ENCODE results near the gene TOGARAM2.
"Not testable (repeated sequence)": the region's sequence is repeated elsewhere in the genome, so short reads cannot be mapped to it uniquely, and the experiment has no call there.

Gene TOGARAM2

GRCh38 chr2:28975671-28976070 lies 5.4 kb upstream of the TOGARAM2 start:
- ATAC-seq, result no peak
- TF ChIP-seq CREB5 (CRISPR knock-in tag; IDR thresholded peaks at IDR 0.05; ENCODE audit: low read depth) (no peak), OSR1 (CRISPR knock-in tag; IDR thresholded peaks at IDR 0.05) (no peak), ZFP3 (CRISPR knock-in tag; IDR thresholded peaks at IDR 0.05) (no peak), ZNF70 (CRISPR knock-in tag; IDR thresholded peaks at IDR 0.05) (no peak)

DNA sequence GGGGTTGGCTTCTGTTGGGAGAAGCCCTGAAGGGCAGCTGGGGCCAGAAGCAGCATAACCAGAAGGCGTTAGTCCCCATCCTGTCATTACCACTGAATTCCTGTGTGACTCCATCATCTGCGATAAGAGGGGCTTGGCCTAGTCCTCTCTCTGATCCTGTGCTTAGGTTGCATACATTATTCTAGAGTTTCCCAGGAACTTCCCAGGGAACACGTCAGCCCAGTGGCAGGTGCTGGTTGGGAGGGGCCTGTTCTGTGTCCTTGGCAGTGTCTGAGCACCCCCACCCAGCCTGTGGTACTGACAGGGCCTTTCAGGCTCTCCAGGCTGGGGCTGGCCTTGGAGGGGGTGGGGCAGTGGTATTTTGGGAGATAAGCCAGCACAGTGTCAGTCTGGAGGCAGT lies 4.5 kb upstream of the TOGARAM2 start:
- TF ChIP-seq POU6F1 (CRISPR knock-in tag; IDR thresholded peaks at IDR 0.05; ENCODE audit: borderline replicate concordance, low read depth), result no peak
- no peak for TF ChIP-seq ZNF565 (CRISPR knock-in tag; conservative IDR thresholded peaks at IDR 0.05; ENCODE audit: low read depth)
- no peak for TF ChIP-seq RARB (CRISPR knock-in tag; IDR thresholded peaks at IDR 0.05)
- TF ChIP-seq, protein P1, sequence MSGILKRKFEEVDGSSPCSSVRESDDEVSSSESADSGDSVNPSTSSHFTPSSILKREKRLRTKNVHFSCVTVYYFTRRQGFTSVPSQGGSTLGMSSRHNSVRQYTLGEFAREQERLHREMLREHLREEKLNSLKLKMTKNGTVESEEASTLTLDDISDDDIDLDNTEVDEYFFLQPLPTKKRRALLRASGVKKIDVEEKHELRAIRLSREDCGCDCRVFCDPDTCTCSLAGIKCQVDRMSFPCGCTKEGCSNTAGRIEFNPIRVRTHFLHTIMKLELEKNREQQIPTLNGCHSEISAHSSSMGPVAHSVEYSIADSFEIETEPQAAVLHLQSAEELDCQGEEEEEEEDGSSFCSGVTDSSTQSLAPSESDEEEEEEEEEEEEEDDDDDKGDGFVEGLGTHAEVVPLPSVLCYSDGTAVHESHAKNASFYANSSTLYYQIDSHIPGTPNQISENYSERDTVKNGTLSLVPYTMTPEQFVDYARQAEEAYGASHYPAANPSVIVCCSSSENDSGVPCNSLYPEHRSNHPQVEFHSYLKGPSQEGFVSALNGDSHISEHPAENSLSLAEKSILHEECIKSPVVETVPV (CRISPR knock-in tag; IDR thresholded peaks at IDR 0.05), result no peak
- TF ChIP-seq CREB5 (CRISPR knock-in tag; IDR thresholded peaks at IDR 0.05; ENCODE audit: low read depth), result no peak
- TF ChIP-seq OSR1 (CRISPR knock-in tag; IDR thresholded peaks at IDR 0.05), result no peak
- TF ChIP-seq TCF4 (CRISPR knock-in tag; IDR thresholded peaks at IDR 0.05; ENCODE audit: borderline replicate concordance), result no peak
- no peak for TF ChIP-seq BACH2 (CRISPR knock-in tag; IDR thresholded peaks at IDR 0.05; ENCODE audit: borderline replicate concordance)
- TF ChIP-seq, protein P2, sequence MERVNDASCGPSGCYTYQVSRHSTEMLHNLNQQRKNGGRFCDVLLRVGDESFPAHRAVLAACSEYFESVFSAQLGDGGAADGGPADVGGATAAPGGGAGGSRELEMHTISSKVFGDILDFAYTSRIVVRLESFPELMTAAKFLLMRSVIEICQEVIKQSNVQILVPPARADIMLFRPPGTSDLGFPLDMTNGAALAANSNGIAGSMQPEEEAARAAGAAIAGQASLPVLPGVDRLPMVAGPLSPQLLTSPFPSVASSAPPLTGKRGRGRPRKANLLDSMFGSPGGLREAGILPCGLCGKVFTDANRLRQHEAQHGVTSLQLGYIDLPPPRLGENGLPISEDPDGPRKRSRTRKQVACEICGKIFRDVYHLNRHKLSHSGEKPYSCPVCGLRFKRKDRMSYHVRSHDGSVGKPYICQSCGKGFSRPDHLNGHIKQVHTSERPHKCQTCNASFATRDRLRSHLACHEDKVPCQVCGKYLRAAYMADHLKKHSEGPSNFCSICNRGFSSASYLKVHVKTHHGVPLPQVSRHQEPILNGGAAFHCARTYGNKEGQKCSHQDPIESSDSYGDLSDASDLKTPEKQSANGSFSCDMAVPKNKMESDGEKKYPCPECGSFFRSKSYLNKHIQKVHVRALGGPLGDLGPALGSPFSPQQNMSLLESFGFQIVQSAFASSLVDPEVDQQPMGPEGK (CRISPR knock-in tag; IDR thresholded peaks at IDR 0.05; ENCODE audit: borderline replicate concordance), result no peak
- no peak for ATAC-seq

DNA sequence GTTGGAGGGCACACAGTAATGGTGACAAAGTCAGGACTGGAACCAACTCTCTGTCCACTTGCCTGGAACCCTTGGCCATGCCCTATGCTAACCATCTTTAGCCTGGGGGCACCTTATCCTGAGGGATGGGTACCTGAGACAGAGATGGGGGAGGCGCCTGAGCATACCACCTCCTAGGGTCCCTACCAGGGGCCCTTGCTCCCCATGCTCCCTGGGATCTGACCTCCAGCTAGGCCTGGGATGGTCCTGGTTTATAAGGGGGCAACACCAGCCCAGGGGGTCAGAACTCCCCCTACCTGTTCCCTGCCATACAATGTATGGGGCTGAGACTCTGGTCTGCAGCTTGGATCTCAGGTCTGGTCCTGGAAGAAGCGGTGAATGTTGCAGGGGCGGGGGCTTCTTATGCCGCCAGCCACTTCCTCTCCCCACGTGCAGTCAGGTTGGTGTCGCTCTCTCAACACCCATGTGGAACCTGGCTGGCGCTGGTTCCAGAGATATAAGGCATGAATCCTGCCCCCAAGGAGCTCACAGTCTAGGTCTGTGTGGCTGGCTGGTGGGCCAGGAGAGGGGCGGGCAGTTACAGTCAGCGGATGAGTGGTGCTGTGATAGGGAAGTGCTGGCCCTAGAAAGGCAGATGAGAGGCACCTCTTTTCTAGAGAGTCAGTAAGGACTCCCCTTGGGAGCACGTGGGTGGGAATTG lies 3.8 kb upstream of the TOGARAM2 start:
- no peak for TF ChIP-seq BACH2 (CRISPR knock-in tag; IDR thresholded peaks at IDR 0.05; ENCODE audit: borderline replicate concordance)
- TF ChIP-seq ZNF8 (CRISPR knock-in tag; IDR thresholded peaks at IDR 0.05), result no peak
- no peak for TF ChIP-seq PPARA (CRISPR knock-in tag; IDR thresholded peaks at IDR 0.05; ENCODE audit: borderline replicate concordance)
- TF ChIP-seq, protein P1 (CRISPR knock-in tag; IDR thresholded peaks at IDR 0.05), result no peak
- no peak for TF ChIP-seq TOX (CRISPR knock-in tag; IDR thresholded peaks at IDR 0.05; ENCODE audit: borderline replicate concordance)
- TF ChIP-seq, protein P3, sequence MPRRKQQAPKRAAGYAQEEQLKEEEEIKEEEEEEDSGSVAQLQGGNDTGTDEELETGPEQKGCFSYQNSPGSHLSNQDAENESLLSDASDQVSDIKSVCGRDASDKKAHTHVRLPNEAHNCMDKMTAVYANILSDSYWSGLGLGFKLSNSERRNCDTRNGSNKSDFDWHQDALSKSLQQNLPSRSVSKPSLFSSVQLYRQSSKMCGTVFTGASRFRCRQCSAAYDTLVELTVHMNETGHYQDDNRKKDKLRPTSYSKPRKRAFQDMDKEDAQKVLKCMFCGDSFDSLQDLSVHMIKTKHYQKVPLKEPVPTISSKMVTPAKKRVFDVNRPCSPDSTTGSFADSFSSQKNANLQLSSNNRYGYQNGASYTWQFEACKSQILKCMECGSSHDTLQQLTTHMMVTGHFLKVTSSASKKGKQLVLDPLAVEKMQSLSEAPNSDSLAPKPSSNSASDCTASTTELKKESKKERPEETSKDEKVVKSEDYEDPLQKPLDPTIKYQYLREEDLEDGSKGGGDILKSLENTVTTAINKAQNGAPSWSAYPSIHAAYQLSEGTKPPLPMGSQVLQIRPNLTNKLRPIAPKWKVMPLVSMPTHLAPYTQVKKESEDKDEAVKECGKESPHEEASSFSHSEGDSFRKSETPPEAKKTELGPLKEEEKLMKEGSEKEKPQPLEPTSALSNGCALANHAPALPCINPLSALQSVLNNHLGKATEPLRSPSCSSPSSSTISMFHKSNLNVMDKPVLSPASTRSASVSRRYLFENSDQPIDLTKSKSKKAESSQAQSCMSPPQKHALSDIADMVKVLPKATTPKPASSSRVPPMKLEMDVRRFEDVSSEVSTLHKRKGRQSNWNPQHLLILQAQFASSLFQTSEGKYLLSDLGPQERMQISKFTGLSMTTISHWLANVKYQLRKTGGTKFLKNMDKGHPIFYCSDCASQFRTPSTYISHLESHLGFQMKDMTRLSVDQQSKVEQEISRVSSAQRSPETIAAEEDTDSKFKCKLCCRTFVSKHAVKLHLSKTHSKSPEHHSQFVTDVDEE (CRISPR knock-in tag; IDR thresholded peaks at IDR 0.05), result no peak
- TF ChIP-seq SNAI2 (CRISPR knock-in tag; IDR thresholded peaks at IDR 0.05), result no peak
- TF ChIP-seq ISL1 (CRISPR knock-in tag; IDR thresholded peaks at IDR 0.05), result no peak
- TF ChIP-seq POU6F1 (CRISPR knock-in tag; IDR thresholded peaks at IDR 0.05; ENCODE audit: borderline replicate concordance, low read depth), result no peak
- TF ChIP-seq ZNF70 (CRISPR knock-in tag; IDR thresholded peaks at IDR 0.05), result no peak
- no peak for TF ChIP-seq CSDC2 (CRISPR knock-in tag; IDR thresholded peaks at IDR 0.05)
- no peak for TF ChIP-seq GLIS3 (CRISPR knock-in tag; IDR thresholded peaks at IDR 0.05)
- no peak for TF ChIP-seq ZFP30 (CRISPR knock-in tag; IDR thresholded peaks at IDR 0.05)
- no peak for TF ChIP-seq ZNF565 (CRISPR knock-in tag; conservative IDR thresholded peaks at IDR 0.05; ENCODE audit: low read depth)
- no peak for TF ChIP-seq TCF4 (CRISPR knock-in tag; IDR thresholded peaks at IDR 0.05; ENCODE audit: borderline replicate concordance)
- ATAC-seq, result no peak

DNA sequence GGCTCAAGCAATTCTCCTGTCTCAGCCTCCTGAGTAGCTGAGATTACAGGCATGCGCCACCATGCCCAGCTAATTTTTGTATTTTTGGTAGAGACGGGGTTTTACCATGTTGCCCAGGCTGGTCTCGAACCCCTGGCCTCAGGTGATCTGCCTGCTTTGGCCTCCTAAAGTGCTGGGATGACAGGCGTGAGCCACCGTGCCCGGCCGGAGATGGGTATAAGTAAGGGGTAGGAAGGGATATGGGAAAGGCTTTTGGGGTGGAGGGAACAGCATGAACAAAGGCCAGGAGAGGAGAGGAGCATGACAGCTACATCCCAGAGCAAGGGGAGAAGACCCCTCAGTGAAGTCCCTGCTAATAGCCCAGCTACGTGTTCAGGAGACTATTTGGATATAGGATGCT lies 3.1 kb upstream of the TOGARAM2 start:
- not testable (repeated sequence) for ATAC-seq
